Esophagus muscularis mucosa (tissue), 4 donors: ENCODE data around the gene ZNF652. TPM values are rescaled to one million over a fixed set of nuclear protein-coding genes. Genes with fewer than 3 reads are reported as not detected.

Experiments
- DNase-seq: peaks from one replicate; pipeline ENCODE4 v3.0.0-alpha.2; 2017; ENCODE audit errors: extremely low spot score
- H3K27ac ChIP-seq, 4 donors: fragments of 200-600 bp; sonication (generic); replicated peaks in 1 of 4; 1 replicate in 3 of 4; 2 replicates in 1 of 4; pipeline ENCODE4 v1.5.1; 2016 to 2019; ENCODE audit warnings: mild to moderate bottlenecking in 1 of 4
- H3K27me3 ChIP-seq, 4 donors: fragments of 200-600 bp; sonication (generic); one replicate each; pipeline versions ENCODE4 v1.5.1 to v1.6.0; 2016 to 2019
- H3K36me3 ChIP-seq, 4 donors: fragments of 200-600 bp; sonication (generic); one replicate each; pipeline ENCODE4 v1.5.1; 2016 to 2019
- H3K4me1 ChIP-seq, 4 donors: fragments of 200-600 bp; sonication (generic); one replicate each; pipeline ENCODE4 v1.5.1; 2016 to 2019
- H3K4me3 ChIP-seq, 4 donors: fragments of 200-600 bp; sonication (generic); 1 replicate in 2 of 4; 2 replicates in 2 of 4; pipeline ENCODE4 v1.5.1; 2016 to 2019; ENCODE audit warnings: mild to moderate bottlenecking in 4 of 4, moderate library complexity in 1 of 4
- H3K9me3 ChIP-seq, 4 donors: fragments of 200-600 bp; sonication (generic); 1 replicate in 3 of 4; 2 replicates in 1 of 4; pipeline ENCODE4 v1.5.1; 2016 to 2019
- CTCF ChIP-seq, 3 experiments: fragments of 200-600 bp in 2 of 3; fragments of 450-650 bp in 1 of 3; sonication (generic) in 2 of 3; IDR thresholded peaks; one replicate each; pipeline ENCODE4 v1.5.1; 2017 to 2019; ENCODE audit warnings: antibody characterized with exemption in 3 of 3, mild to moderate bottlenecking in 2 of 3, moderate library complexity in 1 of 3
- EP300 ChIP-seq: sonication (generic); formaldehyde crosslinking; IDR thresholded peaks from one replicate; pipeline ENCODE4 v1.6.1; 2017; ENCODE audit warnings: antibody characterized with exemption
- POLR2A ChIP-seq: fragments of 450-650 bp; IDR thresholded peaks from one replicate; pipeline ENCODE4 v1.6.1; 2017; ENCODE audit warnings: antibody characterized with exemption, moderate library complexity, mild to moderate bottlenecking, low read depth
- POLR2AphosphoS5 ChIP-seq, 2 donors: sonication (generic); formaldehyde crosslinking; IDR thresholded peaks; one replicate each; pipeline ENCODE4 v1.6.1; 2017; ENCODE audit warnings: antibody characterized with exemption in 2 of 2
- WGBS: methylation state at CpG from one replicate; pipeline ENCODE4 v1.1.5; 2018; 5-methylcytosine and 5-hydroxymethylcytosine counted together
- intact Hi-C: fragments of 100-400 bp; cut with DNase I; formaldehyde crosslinking; loops from one replicate; pipeline ENCODE4 v1.15.1; 2023
- total RNA-seq, 4 donors: library from RNA; depleted of rRNA; stranded (reverse); fragments of >200 nt; gene quantifications; one replicate each; pipeline versions ENCODE4 v1.1.0 to v1.2.1, GENCODE V29; 2016

The ZNF652 gene
- total RNA-seq, 4 donors from 2014 or later: 59.3 to 100.0 (median 83.0) TPM

- no peak for DNase-seq
- no peak overlapping the region for H3K4me3 ChIP-seq
- TF ChIP-seq POLR2AphosphoS5 (IDR thresholded peaks at IDR 0.05) (no peak), EP300 (no peak)
- H3K36me3 ChIP-seq: no peaks in the 10 kb centered on the region
- H3K27me3 ChIP-seq: no peaks in the 10 kb centered on the region
- intact Hi-C loops: no loop called here
- no peak overlapping the region for H3K27ac ChIP-seq
- peaks cover 0 to 18% (median 11%) of the 10 kb centered on the region in 4 donors for H3K4me1 ChIP-seq
- no peaks in the 10 kb centered on the region for H3K9me3 ChIP-seq
- 91% methylated on average over 10 of the region's 10 CpGs for WGBS
Measured at GRCh38 chr17:49383060-49383459, 21.0 kb upstream of the ZNF652 start.

GRCh38 chr17:49382556-49382955 lies 20.5 kb upstream of the ZNF652 start:
- Histone ChIP-seq H3K36me3 (no peaks in the 10 kb centered on the region), H3K9me3 (no peaks in the 10 kb centered on the region), H3K27me3 (no peaks in the 10 kb centered on the region), H3K27ac (no peak overlapping the region), H3K4me3 (no peak overlapping the region), H3K4me1 (peaks cover 0 to 18% (median 11%) of the 10 kb centered on the region in 4 donors)
- no peak for TF ChIP-seq EP300
- TF ChIP-seq POLR2AphosphoS5 (IDR thresholded peaks at IDR 0.05): no peak
- no peak for TF ChIP-seq POLR2A
- no peak for TF ChIP-seq CTCF (IDR thresholded peaks at IDR 0.05)
- intact Hi-C loops: no loop called here
- DNase-seq: no peak
- WGBS: 73% methylated on average over 6 of the region's 7 CpGs

- H3K27me3 ChIP-seq: no peaks in the 10 kb centered on the region
- H3K27ac ChIP-seq: no peak overlapping the region
- no peaks in the 10 kb centered on the region for H3K9me3 ChIP-seq
- intact Hi-C loops: no loop called here
- H3K4me1 ChIP-seq: peaks cover 0 to 18% (median 11%) of the 10 kb centered on the region in 4 donors
- DNase-seq: no peak
- H3K4me3 ChIP-seq: no peak overlapping the region
- WGBS: 67% methylated on average over 5 of the region's 5 CpGs
- TF ChIP-seq POLR2A (no peak), CTCF (IDR thresholded peaks at IDR 0.05) (no peak), EP300 (no peak), POLR2AphosphoS5 (IDR thresholded peaks at IDR 0.05) (no peak)
- H3K36me3 ChIP-seq: no peaks in the 10 kb centered on the region
Measured at GRCh38 chr17:49381793-49382192, 19.7 kb upstream of the ZNF652 start.

GRCh38 chr17:49381033-49381432 lies 19.0 kb upstream of the ZNF652 start:
- no peaks in the 10 kb centered on the region for H3K36me3 ChIP-seq
- H3K4me1 ChIP-seq: peaks cover 0 to 15% (median 10%) of the 10 kb centered on the region in 4 donors
- WGBS: 90% methylated on average over 1 of the region's 1 CpG
- H3K4me3 ChIP-seq: no peak overlapping the region
- intact Hi-C loops: no loop called here
- H3K27me3 ChIP-seq: no peaks in the 10 kb centered on the region
- no peak for DNase-seq
- no peaks in the 10 kb centered on the region for H3K9me3 ChIP-seq
- H3K27ac ChIP-seq: no peak overlapping the region
- no peak for TF ChIP-seq POLR2AphosphoS5 (IDR thresholded peaks at IDR 0.05)
- no peak for TF ChIP-seq POLR2A
- TF ChIP-seq CTCF (IDR thresholded peaks at IDR 0.05): no peak
- TF ChIP-seq EP300: no peak

GRCh38 chr17:49379926-49380325 lies 17.9 kb upstream of the ZNF652 start:
- H3K4me1 ChIP-seq: peaks cover 0 to 15% (median 9%) of the 10 kb centered on the region in 4 donors
- no peaks in the 10 kb centered on the region for H3K9me3 ChIP-seq
- intact Hi-C loops: no loop called here
- no peaks in the 10 kb centered on the region for H3K27me3 ChIP-seq
- no peak overlapping the region for H3K27ac ChIP-seq
- no peak for DNase-seq
- TF ChIP-seq EP300: no peak
- TF ChIP-seq POLR2AphosphoS5 (IDR thresholded peaks at IDR 0.05): no peak
- TF ChIP-seq POLR2A: no peak
- no peak overlapping the region for H3K4me3 ChIP-seq
- WGBS: 56% methylated on average over 4 of the region's 4 CpGs
- H3K36me3 ChIP-seq: no peaks in the 10 kb centered on the region

GRCh38 chr17:49378311-49378710 lies 16.3 kb upstream of the ZNF652 start:
- Histone ChIP-seq H3K27me3 (no peaks in the 10 kb centered on the region), H3K4me1 (peaks cover 0 to 15% (median 9%) of the 10 kb centered on the region in 4 donors), H3K9me3 (no peaks in the 10 kb centered on the region), H3K4me3 (no peak overlapping the region), H3K36me3 (no peaks in the 10 kb centered on the region), H3K27ac (no peak overlapping the region)
- DNase-seq: no peak
- intact Hi-C loops: no loop called here
- no peak for TF ChIP-seq POLR2A
- no peak for TF ChIP-seq POLR2AphosphoS5 (IDR thresholded peaks at IDR 0.05)
- TF ChIP-seq CTCF (IDR thresholded peaks at IDR 0.05): no peak
- TF ChIP-seq EP300: no peak
- WGBS: 85% methylated on average over 2 of the region's 5 CpGs
